Natural killer cell (primary cell): ENCODE measurements around the gene HDAC4. TPM values are rescaled to one million over a fixed set of nuclear protein-coding genes. Genes with fewer than 3 reads are reported as not detected.

Source experiments
- ATAC-seq, 3 donors: fragments of 150-1000 bp in 2 of 3; fragments of 200-7000 bp in 1 of 3; cut with Tn5 transposase; 1 replicate in 1 of 3; 2 replicates in 2 of 3; pipeline ENCODE4 v1.10.0; 2021; ENCODE audit warnings: mild to moderate bottlenecking in 2 of 3, moderate library complexity in 2 of 3
- DNase-seq, 2 donors: peaks; one replicate each; pipeline versions ENCODE4 v3.0.0 to v3.0.0-alpha.2; 2013 to 2021; ENCODE audit warnings: mixed read lengths in 1 of 2
- H3K27ac ChIP-seq: one replicate; pipeline ENCODE4 v1.5.1; 2013; ENCODE audit warnings: mild to moderate bottlenecking, low read length
- H3K27me3 ChIP-seq: one replicate; pipeline ENCODE4 v1.6.1; 2013; ENCODE audit warnings: low read length; ENCODE audit not compliant: control insufficient read depth, insufficient read depth
- H3K36me3 ChIP-seq: one replicate; pipeline ENCODE4 v1.6.1; 2013; ENCODE audit warnings: low read length; ENCODE audit not compliant: control insufficient read depth, insufficient read depth
- H3K4me1 ChIP-seq: one replicate; pipeline ENCODE4 v1.6.1; 2013; ENCODE audit warnings: low read length; ENCODE audit not compliant: control insufficient read depth, insufficient read depth
- H3K4me3 ChIP-seq: one replicate; pipeline ENCODE4 v1.5.1; 2013; ENCODE audit warnings: low read length
- H3K9me3 ChIP-seq: one replicate; pipeline ENCODE4 v1.6.1; 2013; ENCODE audit warnings: low read length; ENCODE audit not compliant: control insufficient read depth, insufficient read depth
- H3K27ac Mint-ChIP-seq, 2 donors: one replicate each; pipeline ENCODE4 v1.8.0; 2022; ENCODE audit warnings: mild to moderate bottlenecking in 2 of 2, mixed read lengths in 2 of 2, moderate library complexity in 1 of 2
- H3K27me3 Mint-ChIP-seq, 2 donors: one replicate each; pipeline ENCODE4 v1.8.0; 2022; ENCODE audit warnings: low read depth in 2 of 2, mixed read lengths in 2 of 2
- H3K36me3 Mint-ChIP-seq: one replicate; pipeline ENCODE4 v1.8.0; 2022; ENCODE audit warnings: mixed read lengths
- H3K4me1 Mint-ChIP-seq, 2 donors: one replicate each; pipeline ENCODE4 v1.8.0; 2022; ENCODE audit warnings: mixed read lengths in 2 of 2
- H3K4me3 Mint-ChIP-seq: one replicate; pipeline ENCODE4 v1.8.0; 2022; ENCODE audit warnings: mild to moderate bottlenecking, moderate library complexity, mixed read lengths
- H3K9me3 Mint-ChIP-seq, 2 donors: one replicate each; pipeline ENCODE4 v1.8.0; 2022; ENCODE audit warnings: mixed read lengths in 2 of 2
- WGBS: methylation state at CpG from one replicate; pipeline ENCODE4 v1.1.7; 2013; ENCODE audit warnings: missing lambda C conversion rate; ENCODE audit not compliant: insufficient coverage; 5-methylcytosine and 5-hydroxymethylcytosine counted together
- intact Hi-C: fragments of 100-400 bp; cut with micrococcal nuclease; formaldehyde crosslinking; loops from one replicate; pipeline ENCODE4 v1.14.2; 2022
- total RNA-seq, 4 donors: library from RNA; stranded (reverse); fragments of 120-200 nt in 1 of 4; gene quantifications; one replicate each; pipeline versions ENCODE4 v1.2.3 to v1.2.4, GENCODE V29; 2013 to 2022
- TF ChIP-seq, protein P1 (sequence below): fragments of 200-600 bp; IDR thresholded peaks from one replicate; pipeline ENCODE4 v1.8.0; 2022; ENCODE audit warnings: antibody characterized with exemption

HDAC4 gene
- total RNA-seq, 3 donors from 2014 or later (not counting 1 experiment from before 2014, with no cell fraction given), result 74.9 to 105 (median 100) TPM

DNA sequence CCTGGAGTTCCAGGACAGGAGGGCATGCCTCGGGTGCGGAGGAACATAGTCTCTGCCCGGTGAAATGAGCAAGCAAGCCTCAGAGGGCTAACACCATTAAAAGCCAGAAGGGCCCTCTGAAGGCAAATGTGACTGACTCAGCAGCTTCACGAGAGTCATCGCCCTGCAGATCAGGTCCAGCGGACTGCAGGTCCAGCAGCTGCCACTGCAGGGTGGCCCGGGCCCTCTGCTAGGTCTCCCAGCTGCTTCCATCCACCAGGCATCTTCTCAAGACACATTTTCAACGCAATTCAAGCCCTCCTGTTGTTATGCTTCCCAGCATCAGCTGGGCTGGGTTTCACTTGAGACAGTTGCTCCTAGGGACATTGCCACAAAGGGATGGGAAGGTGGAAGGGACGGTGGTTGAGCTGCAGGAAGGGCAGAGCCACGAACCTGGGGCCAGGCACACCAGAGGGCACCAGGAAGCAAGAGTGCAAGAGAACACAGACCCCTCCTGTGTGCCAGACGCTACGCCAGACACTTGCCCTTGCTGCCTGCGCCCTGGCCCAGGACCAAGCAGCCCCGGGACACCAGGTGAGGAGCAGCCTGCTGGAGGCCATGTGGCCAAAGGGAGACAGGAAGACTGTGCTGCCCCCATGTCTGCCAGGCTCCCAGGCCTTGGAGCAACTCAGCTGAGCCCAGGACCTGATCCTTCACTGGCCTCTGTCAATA is 173.0 kb downstream of the HDAC4 start:
- peak overlapping the region in 1 of 2 donors; percentile 57 for H3K27ac Mint-ChIP-seq
- H3K4me3 Mint-ChIP-seq, result no peak overlapping the region
- Histone ChIP-seq H3K36me3 (peaks cover 5% of the 10 kb centered on the region), H3K4me1 (peaks cover 71% of the 10 kb centered on the region), H3K27me3 (no peaks in the 10 kb centered on the region), H3K4me3 (no peak overlapping the region), H3K9me3 (no peaks in the 10 kb centered on the region), H3K27ac (no peak overlapping the region)
- no peaks in the 10 kb centered on the region for H3K9me3 Mint-ChIP-seq
- ATAC-seq, result no peak
- intact Hi-C loops, result no loop called here
- WGBS, result 87% methylated on average over 14 of the region's 14 CpGs
- peaks cover 64 to 76% of the 10 kb centered on the region in 2 donors for H3K4me1 Mint-ChIP-seq
- TF ChIP-seq, protein P1, sequence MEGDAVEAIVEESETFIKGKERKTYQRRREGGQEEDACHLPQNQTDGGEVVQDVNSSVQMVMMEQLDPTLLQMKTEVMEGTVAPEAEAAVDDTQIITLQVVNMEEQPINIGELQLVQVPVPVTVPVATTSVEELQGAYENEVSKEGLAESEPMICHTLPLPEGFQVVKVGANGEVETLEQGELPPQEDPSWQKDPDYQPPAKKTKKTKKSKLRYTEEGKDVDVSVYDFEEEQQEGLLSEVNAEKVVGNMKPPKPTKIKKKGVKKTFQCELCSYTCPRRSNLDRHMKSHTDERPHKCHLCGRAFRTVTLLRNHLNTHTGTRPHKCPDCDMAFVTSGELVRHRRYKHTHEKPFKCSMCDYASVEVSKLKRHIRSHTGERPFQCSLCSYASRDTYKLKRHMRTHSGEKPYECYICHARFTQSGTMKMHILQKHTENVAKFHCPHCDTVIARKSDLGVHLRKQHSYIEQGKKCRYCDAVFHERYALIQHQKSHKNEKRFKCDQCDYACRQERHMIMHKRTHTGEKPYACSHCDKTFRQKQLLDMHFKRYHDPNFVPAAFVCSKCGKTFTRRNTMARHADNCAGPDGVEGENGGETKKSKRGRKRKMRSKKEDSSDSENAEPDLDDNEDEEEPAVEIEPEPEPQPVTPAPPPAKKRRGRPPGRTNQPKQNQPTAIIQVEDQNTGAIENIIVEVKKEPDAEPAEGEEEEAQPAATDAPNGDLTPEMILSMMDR, result no peak
- H3K27me3 Mint-ChIP-seq, result no peaks in the 10 kb centered on the region
- no peaks in the 10 kb centered on the region for H3K36me3 Mint-ChIP-seq
- no peak for DNase-seq

DNA sequence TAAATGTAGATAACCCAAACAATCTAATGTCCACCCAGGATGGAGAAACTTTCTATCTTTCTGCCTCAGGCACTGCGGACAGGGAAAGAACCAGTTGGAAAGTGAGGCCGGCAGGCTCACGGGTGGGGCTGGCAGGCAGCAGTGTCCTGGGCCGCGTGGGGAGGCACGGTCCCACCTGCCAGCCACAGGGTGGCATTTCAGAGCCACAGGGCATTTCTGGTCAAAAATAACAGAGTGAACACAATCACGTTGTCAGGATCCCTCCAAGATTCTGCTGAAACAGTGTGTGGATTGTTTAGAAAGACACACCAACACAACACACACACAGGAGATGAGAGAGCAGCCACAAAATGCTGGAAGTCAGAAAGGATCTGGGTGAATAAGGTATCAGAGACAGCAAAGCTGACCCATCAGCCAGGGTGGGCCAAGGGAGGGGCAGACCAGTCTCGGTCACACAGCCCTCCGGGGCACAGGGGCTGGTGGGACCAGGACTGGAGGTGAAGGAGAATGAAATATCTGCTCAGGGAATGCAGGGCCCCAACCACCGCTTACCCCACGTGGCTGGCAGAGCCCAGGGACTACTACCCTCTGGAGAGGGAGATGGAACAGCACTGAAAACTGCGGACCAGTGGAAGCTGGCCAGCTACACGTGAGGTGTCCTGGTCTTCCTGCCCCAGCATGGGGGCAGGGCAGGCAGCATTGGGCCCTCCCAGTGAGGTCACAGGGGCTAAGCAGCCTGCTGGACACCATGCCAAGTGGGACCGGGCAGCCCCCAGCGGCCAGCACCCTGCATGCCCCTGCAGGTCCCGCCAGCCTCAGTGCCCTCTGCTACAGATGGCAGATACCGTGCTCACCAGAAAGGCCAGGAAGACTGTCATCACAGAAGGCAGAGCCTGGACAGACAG is 173.9 kb downstream of the HDAC4 start:
- no peaks in the 10 kb centered on the region for H3K9me3 Mint-ChIP-seq
- peaks cover 73 to 85% of the 10 kb centered on the region in 2 donors for H3K4me1 Mint-ChIP-seq
- H3K27ac Mint-ChIP-seq, result peak overlapping the region in 1 of 2 donors; percentile 57
- no peaks in the 10 kb centered on the region for H3K27me3 Mint-ChIP-seq
- DNase-seq (no peak), ATAC-seq (no peak)
- 90% methylated on average over 16 of the region's 17 CpGs for WGBS
- no peak overlapping the region for H3K4me3 ChIP-seq
- H3K27ac ChIP-seq, result no peak overlapping the region
- no peaks in the 10 kb centered on the region for H3K36me3 Mint-ChIP-seq
- no peaks in the 10 kb centered on the region for H3K9me3 ChIP-seq
- peaks cover 5% of the 10 kb centered on the region for H3K36me3 ChIP-seq
- no peak overlapping the region for H3K4me3 Mint-ChIP-seq
- H3K27me3 ChIP-seq, result no peaks in the 10 kb centered on the region
- TF ChIP-seq, protein P1, result no peak
- intact Hi-C loops, result no loop called here
- peaks cover 73% of the 10 kb centered on the region for H3K4me1 ChIP-seq

DNA sequence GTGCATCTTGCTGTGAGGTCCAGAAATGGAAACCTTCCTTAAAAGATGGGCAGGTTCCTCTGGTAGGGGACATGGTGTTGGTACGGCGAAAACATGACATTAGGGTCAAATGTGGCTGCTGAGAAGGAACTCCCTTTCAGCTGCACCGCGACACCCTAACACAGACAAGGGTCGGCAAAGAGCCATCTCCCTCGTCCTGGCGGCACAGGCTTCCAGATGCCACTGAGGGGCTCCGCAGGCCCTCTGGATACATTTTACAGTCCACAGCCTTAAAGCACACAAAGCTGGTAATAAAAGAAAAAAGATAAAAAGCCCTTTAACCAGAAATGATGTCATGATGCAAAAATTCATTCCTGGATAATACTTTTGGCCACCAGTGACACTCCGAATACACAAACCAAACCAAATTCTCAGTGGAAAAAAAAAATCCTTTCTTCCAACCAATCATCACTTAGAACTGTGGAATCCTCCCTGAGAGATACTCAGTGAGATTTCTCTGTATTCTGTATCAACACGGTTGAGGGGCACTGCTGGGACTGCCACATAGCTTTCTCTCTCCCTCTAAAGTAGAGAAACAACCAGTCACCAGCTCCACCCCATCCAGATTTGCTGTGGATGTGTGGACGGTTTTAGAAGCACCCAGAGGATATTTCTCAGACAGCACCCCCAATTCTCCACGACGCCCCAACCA is 174.8 kb downstream of the HDAC4 start:
- H3K27ac ChIP-seq, result no peak overlapping the region
- no peak for DNase-seq
- Mint-ChIP-seq H3K27ac (peak overlapping the region in 1 of 2 donors; percentile 75), H3K9me3 (no peaks in the 10 kb centered on the region), H3K4me3 (no peak overlapping the region), H3K27me3 (no peaks in the 10 kb centered on the region), H3K4me1 (peaks cover 80 to 90% of the 10 kb centered on the region in 2 donors), H3K36me3 (no peaks in the 10 kb centered on the region)
- H3K9me3 ChIP-seq, result no peaks in the 10 kb centered on the region
- intact Hi-C loops, result no loop called here
- ATAC-seq, result no peak
- TF ChIP-seq, protein P1, result no peak
- H3K36me3 ChIP-seq, result peaks cover 5% of the 10 kb centered on the region
- no peaks in the 10 kb centered on the region for H3K27me3 ChIP-seq
- peaks cover 72% of the 10 kb centered on the region for H3K4me1 ChIP-seq
- H3K4me3 ChIP-seq, result no peak overlapping the region
- 91% methylated on average over 12 of the region's 13 CpGs for WGBS
